Measurements from ENCODE around the gene CD69. TPM values are rescaled to one million over a fixed set of nuclear protein-coding genes. Genes with fewer than 3 reads are reported as not detected.

CD69 gene
- polyA plus RNA-seq, 1 donor from 2014 or later, result 0.72 TPM

Other genes starting within 250 kb of the CD69 start
- gene KLRB1, start 153.0 kb downstream of the CD69 start, polyA plus RNA-seq, result not detected in 2 replicates
- 2.6 and 3.7 TPM in 2 replicates for gene CLEC2D, start 91.2 kb downstream of the CD69 start, polyA plus RNA-seq
- gene CLECL1, start 27.8 kb downstream of the CD69 start, polyA plus RNA-seq, result not detected in 2 replicates
- gene KLRF1, start 66.6 kb upstream of the CD69 start, polyA plus RNA-seq, result not detected in 2 replicates
- gene CLEC2B, start 108.5 kb upstream of the CD69 start, polyA plus RNA-seq, result 0.17 TPM in 1 of 2 replicates, not detected in the other
- not detected in 2 replicates for gene KLRF2, start 120.6 kb upstream of the CD69 start, polyA plus RNA-seq
- not detected in 2 replicates for gene CLEC2A, start 171.5 kb upstream of the CD69 start, polyA plus RNA-seq
- gene CLEC12A, start 210.5 kb upstream of the CD69 start, polyA plus RNA-seq, result not detected in 2 replicates
- not detected in 2 replicates for gene CLEC1B, start 238.2 kb upstream of the CD69 start, polyA plus RNA-seq
- gene CLEC12B, start 249.7 kb upstream of the CD69 start, polyA plus RNA-seq, result not detected in 2 replicates

All from neural cell (in vitro differentiated cells).